ENCODE results near the gene TMF1.
A peak's percentile ranks its signal among the peaks of the same experiment; 100 is the strongest.

TMF1 gene

GRCh38 chr3:68997887-68998286 lies 54.2 kb downstream of the TMF1 start:
- Mint-ChIP-seq H3K27me3 (no peaks in the 10 kb centered on the region), H3K36me3 (ENCODE audit: low read depth) (peaks cover 69% of the 10 kb centered on the region), H3K9me3 (peaks cover 8% of the 10 kb centered on the region), H3K4me1 (ENCODE audit: low read depth) (peaks cover 6% of the 10 kb centered on the region), H3K27ac (no peak overlapping the region), H3K4me3 (no peak overlapping the region)
- intact Hi-C loops (cut with micrococcal nuclease), result no loop called here

- H3K4me3 Mint-ChIP-seq, result no peak overlapping the region
- intact Hi-C loops (cut with micrococcal nuclease), result no loop called here
- peaks cover 74% of the 10 kb centered on the region for H3K36me3 Mint-ChIP-seq (ENCODE audit: low read depth)
- no peak overlapping the region for H3K27ac Mint-ChIP-seq
- peaks cover 8% of the 10 kb centered on the region for H3K9me3 Mint-ChIP-seq
- peaks cover 6% of the 10 kb centered on the region for H3K4me1 Mint-ChIP-seq (ENCODE audit: low read depth)
- H3K27me3 Mint-ChIP-seq, result no peaks in the 10 kb centered on the region
Measured at GRCh38 chr3:68996356-68996995, 55.7 kb downstream of the TMF1 start.

- peaks cover 70% of the 10 kb centered on the region for H3K36me3 Mint-ChIP-seq (ENCODE audit: low read depth)
- no peak overlapping the region for H3K4me3 Mint-ChIP-seq
- H3K27me3 Mint-ChIP-seq, result no peaks in the 10 kb centered on the region
- intact Hi-C loops (cut with micrococcal nuclease), result no loop called here
- peaks cover 6% of the 10 kb centered on the region for H3K4me1 Mint-ChIP-seq (ENCODE audit: low read depth)
- H3K27ac Mint-ChIP-seq, result no peak overlapping the region
- peaks cover 6% of the 10 kb centered on the region for H3K9me3 Mint-ChIP-seq
Measured at GRCh38 chr3:68988740-68989139, 63.4 kb downstream of the TMF1 start.

- H3K27ac Mint-ChIP-seq, result no peak overlapping the region
- H3K4me3 Mint-ChIP-seq, result no peak overlapping the region
- intact Hi-C loops (cut with micrococcal nuclease), result no loop called here
- H3K36me3 Mint-ChIP-seq (ENCODE audit: low read depth), result peaks cover 56% of the 10 kb centered on the region
- no peaks in the 10 kb centered on the region for H3K27me3 Mint-ChIP-seq
- no peaks in the 10 kb centered on the region for H3K9me3 Mint-ChIP-seq
- H3K4me1 Mint-ChIP-seq (ENCODE audit: low read depth), result peaks cover 20% of the 10 kb centered on the region
Measured at GRCh38 chr3:68987322-68987721, 64.8 kb downstream of the TMF1 start.

GRCh38 chr3:68986496-68987208 lies 65.5 kb downstream of the TMF1 start:
- no peaks in the 10 kb centered on the region for H3K9me3 Mint-ChIP-seq
- H3K4me1 Mint-ChIP-seq (ENCODE audit: low read depth), result peaks cover 20% of the 10 kb centered on the region
- no peak overlapping the region for H3K27ac Mint-ChIP-seq
- intact Hi-C loops (cut with micrococcal nuclease), result no loop called here
- H3K36me3 Mint-ChIP-seq (ENCODE audit: low read depth), result peaks cover 55% of the 10 kb centered on the region
- H3K4me3 Mint-ChIP-seq, result no peak overlapping the region
- H3K27me3 Mint-ChIP-seq, result no peaks in the 10 kb centered on the region

- H3K27me3 Mint-ChIP-seq, result no peaks in the 10 kb centered on the region
- peaks cover 20% of the 10 kb centered on the region for H3K4me1 Mint-ChIP-seq (ENCODE audit: low read depth)
- intact Hi-C loops (cut with micrococcal nuclease), result no loop called here
- H3K36me3 Mint-ChIP-seq (ENCODE audit: low read depth), result peaks cover 59% of the 10 kb centered on the region
- H3K9me3 Mint-ChIP-seq, result no peaks in the 10 kb centered on the region
- H3K27ac Mint-ChIP-seq, result no peak overlapping the region
- H3K4me3 Mint-ChIP-seq, result no peak overlapping the region
Measured at GRCh38 chr3:68985146-68985790, 66.9 kb downstream of the TMF1 start.

GRCh38 chr3:68984011-68984530 lies 68.1 kb downstream of the TMF1 start:
- H3K27ac Mint-ChIP-seq, result no peak overlapping the region
- no peaks in the 10 kb centered on the region for H3K27me3 Mint-ChIP-seq
- H3K36me3 Mint-ChIP-seq (ENCODE audit: low read depth), result peaks cover 67% of the 10 kb centered on the region
- intact Hi-C loops (cut with micrococcal nuclease), result no loop called here
- no peaks in the 10 kb centered on the region for H3K9me3 Mint-ChIP-seq
- H3K4me1 Mint-ChIP-seq (ENCODE audit: low read depth), result peaks cover 20% of the 10 kb centered on the region
- no peak overlapping the region for H3K4me3 Mint-ChIP-seq

- no peaks in the 10 kb centered on the region for H3K27me3 Mint-ChIP-seq
- H3K4me3 Mint-ChIP-seq, result no peak overlapping the region
- H3K9me3 Mint-ChIP-seq, result peaks cover 11% of the 10 kb centered on the region
- H3K36me3 Mint-ChIP-seq (ENCODE audit: low read depth), result peaks cover 44% of the 10 kb centered on the region
- H3K27ac Mint-ChIP-seq, result no peak overlapping the region
- intact Hi-C loops (cut with micrococcal nuclease), result loop anchor here (10.0 kb wide), 1 partner anchor 1863 kb away; no protein-coding TSS in a partner anchor
- H3K4me1 Mint-ChIP-seq (ENCODE audit: low read depth), result peaks cover 19% of the 10 kb centered on the region
Measured at GRCh38 chr3:68977486-68978167, 74.5 kb downstream of the TMF1 start.

GRCh38 chr3:68974711-68975110 lies 77.4 kb downstream of the TMF1 start:
- intact Hi-C loops (cut with micrococcal nuclease), result loop anchor here (10.0 kb wide), 1 partner anchor 1860 kb away; no protein-coding TSS in a partner anchor
- peak overlapping the region; percentile 54 for H3K27ac Mint-ChIP-seq
- peaks cover 11% of the 10 kb centered on the region for H3K9me3 Mint-ChIP-seq
- H3K4me1 Mint-ChIP-seq (ENCODE audit: low read depth), result peaks cover 16% of the 10 kb centered on the region
- peaks cover 8% of the 10 kb centered on the region for H3K27me3 Mint-ChIP-seq
- no peak overlapping the region for H3K4me3 Mint-ChIP-seq
- peaks cover 25% of the 10 kb centered on the region for H3K36me3 Mint-ChIP-seq (ENCODE audit: low read depth)

- H3K27ac Mint-ChIP-seq, result peak overlapping the region; percentile 54
- peaks cover 11% of the 10 kb centered on the region for H3K9me3 Mint-ChIP-seq
- intact Hi-C loops (cut with micrococcal nuclease), result loop anchor here (2.0 to 10.0 kb wide), 2 partner anchors 81 to 1859 kb away; no protein-coding TSS in a partner anchor
- no peak overlapping the region for H3K4me3 Mint-ChIP-seq
- peaks cover 16% of the 10 kb centered on the region for H3K4me1 Mint-ChIP-seq (ENCODE audit: low read depth)
- H3K27me3 Mint-ChIP-seq, result peaks cover 11% of the 10 kb centered on the region
- peaks cover 16% of the 10 kb centered on the region for H3K36me3 Mint-ChIP-seq (ENCODE audit: low read depth)
Measured at GRCh38 chr3:68973639-68974038, 78.5 kb downstream of the TMF1 start.

- H3K27me3 Mint-ChIP-seq, result peaks cover 13% of the 10 kb centered on the region
- peaks cover 11% of the 10 kb centered on the region for H3K9me3 Mint-ChIP-seq
- peaks cover 8% of the 10 kb centered on the region for H3K36me3 Mint-ChIP-seq (ENCODE audit: low read depth)
- peaks cover 16% of the 10 kb centered on the region for H3K4me1 Mint-ChIP-seq (ENCODE audit: low read depth)
- H3K27ac Mint-ChIP-seq, result no peak overlapping the region
- H3K4me3 Mint-ChIP-seq, result no peak overlapping the region
- intact Hi-C loops (cut with micrococcal nuclease), result loop anchor here (2.0 to 10.0 kb wide), 2 partner anchors 80 to 1858 kb away; no protein-coding TSS in a partner anchor
Measured at GRCh38 chr3:68972358-68972979, 79.7 kb downstream of the TMF1 start.
